Measurements from ENCODE around the gene TMCC1.

DNA sequence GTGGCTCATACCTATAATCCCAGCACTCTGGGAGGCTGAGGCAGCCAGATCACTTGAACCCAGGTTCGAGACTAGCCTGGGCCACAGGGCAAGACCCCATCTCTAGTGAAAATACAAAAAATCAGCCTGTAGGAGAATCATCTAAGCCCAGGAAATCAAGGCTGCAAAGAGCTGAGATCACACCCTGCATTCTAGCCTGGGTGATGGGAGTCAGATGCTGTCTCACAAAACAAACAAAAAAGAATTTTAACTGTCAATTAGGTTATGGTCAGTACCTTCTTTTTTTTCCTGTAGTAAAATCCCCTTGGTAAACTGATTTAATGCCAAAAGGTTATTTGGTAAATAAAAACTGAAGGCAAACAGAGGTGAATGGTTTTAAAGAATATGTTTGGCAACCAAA is 29.0 kb downstream of the TMCC1 start:
- TF ChIP-seq, protein P1, sequence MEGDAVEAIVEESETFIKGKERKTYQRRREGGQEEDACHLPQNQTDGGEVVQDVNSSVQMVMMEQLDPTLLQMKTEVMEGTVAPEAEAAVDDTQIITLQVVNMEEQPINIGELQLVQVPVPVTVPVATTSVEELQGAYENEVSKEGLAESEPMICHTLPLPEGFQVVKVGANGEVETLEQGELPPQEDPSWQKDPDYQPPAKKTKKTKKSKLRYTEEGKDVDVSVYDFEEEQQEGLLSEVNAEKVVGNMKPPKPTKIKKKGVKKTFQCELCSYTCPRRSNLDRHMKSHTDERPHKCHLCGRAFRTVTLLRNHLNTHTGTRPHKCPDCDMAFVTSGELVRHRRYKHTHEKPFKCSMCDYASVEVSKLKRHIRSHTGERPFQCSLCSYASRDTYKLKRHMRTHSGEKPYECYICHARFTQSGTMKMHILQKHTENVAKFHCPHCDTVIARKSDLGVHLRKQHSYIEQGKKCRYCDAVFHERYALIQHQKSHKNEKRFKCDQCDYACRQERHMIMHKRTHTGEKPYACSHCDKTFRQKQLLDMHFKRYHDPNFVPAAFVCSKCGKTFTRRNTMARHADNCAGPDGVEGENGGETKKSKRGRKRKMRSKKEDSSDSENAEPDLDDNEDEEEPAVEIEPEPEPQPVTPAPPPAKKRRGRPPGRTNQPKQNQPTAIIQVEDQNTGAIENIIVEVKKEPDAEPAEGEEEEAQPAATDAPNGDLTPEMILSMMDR (conservative IDR thresholded peaks at IDR 0.05; ENCODE audit: low read depth, low read length) = no peak
- no peak for TF ChIP-seq EZH2phosphoT487 (IDR thresholded peaks at IDR 0.05; ENCODE audit: borderline replicate concordance, low read length)
